GM12878 (cell line): ENCODE data around the gene CDPF1. TPM values are rescaled to one million over a fixed set of nuclear protein-coding genes. Genes with fewer than 3 reads are reported as not detected.

Experiments
- ATAC-seq: fragments of 200-7000 bp; cut with Tn5 transposase; 3 replicates; pipeline ENCODE4 v1.9.1; 2020; ENCODE audit warnings: mild to moderate bottlenecking, moderate library complexity
- BruUV-seq: library from RNA; stranded (reverse); fragments of 400-500 nt; replicated peaks from 2 replicates; lab custom pipeline; 2021; lab: Mats Ljungman, UMichigan
- CTCF ChIA-PET: fragments of 300-600 bp; sonication (Branson Sonifier 250); formaldehyde crosslinking; extraction: SDS; loops from one replicate; lab custom pipeline; 2021; ENCODE audit warnings: inconsistent platforms; lab: Yijun Ruan, JAX
- POLR2A ChIA-PET: fragments of 350-600 bp; formaldehyde crosslinking; extraction: SDS; loops from one replicate; lab custom pipeline; 2021; ENCODE audit warnings: inconsistent platforms; lab: Charles Lee
- RAD21 ChIA-PET: fragments of 300-600 bp; sonication (Branson Sonifier 250); formaldehyde crosslinking; loops from one replicate; lab custom pipeline; 2023; ENCODE audit warnings: antibody characterized with exemption; ENCODE audit not compliant: unreplicated experiment; lab: Charles Lee
- SMC1A ChIA-PET: fragments of 300-600 bp; sonication (Branson Sonifier 250); formaldehyde crosslinking; loops from one replicate; lab custom pipeline; 2023; ENCODE audit not compliant: unreplicated experiment, uncharacterized antibody; lab: Charles Lee
- DNase-seq: peaks from one replicate; pipeline ENCODE4 v3.0.0-alpha.2; 2011; ENCODE audit warnings: low read depth, low spot score
- FAIRE-seq: peaks from 3 replicates; lab custom pipeline; 2011; peaks lifted over from hg19 to GRCh38; lab: Jason Lieb, UNC
- H2AFZ ChIP-seq: 2 replicates; pipeline ENCODE4 v1.6.0; 2011; ENCODE audit warnings: low read depth, low read length, control low read depth; ENCODE audit not compliant: control insufficient read depth
- H3K27ac ChIP-seq: 2 replicates; pipeline ENCODE4 v1.5.1; 2011; ENCODE audit warnings: control low read depth; ENCODE audit not compliant: control insufficient read depth, insufficient read depth
- H3K27me3 ChIP-seq, 2 experiments: replicated peaks in 1 of 2; 2 replicates each; pipeline versions ENCODE4 v1.6.0 to v1.6.1; 2011; ENCODE audit warnings: low read length in 1 of 2; ENCODE audit not compliant: control insufficient read depth in 2 of 2, insufficient read depth in 2 of 2
- H3K36me3 ChIP-seq, 2 experiments: 2 replicates each; pipeline ENCODE4 v1.5.1; 2011; ENCODE audit warnings: low read length in 1 of 2; ENCODE audit not compliant: control insufficient read depth in 2 of 2, insufficient read depth in 2 of 2
- H3K4me1 ChIP-seq: 2 replicates; pipeline ENCODE4 v1.6.1; 2011; ENCODE audit warnings: mild to moderate bottlenecking, low read length, moderate library complexity, mixed read lengths; ENCODE audit not compliant: control insufficient read depth, insufficient read depth
- H3K4me2 ChIP-seq: 2 replicates; pipeline ENCODE4 v1.6.0; 2011; ENCODE audit warnings: control low read depth; ENCODE audit not compliant: control insufficient read depth, insufficient read depth
- H3K4me3 ChIP-seq: fragments of 200-600 bp; sonication (generic); 2 replicates; pipeline ENCODE4 v1.5.1; 2016
- H3K79me2 ChIP-seq: 2 replicates; pipeline ENCODE4 v1.6.0; 2011; ENCODE audit warnings: low read length; ENCODE audit not compliant: control insufficient read depth, insufficient read depth
- H3K9ac ChIP-seq: 2 replicates; pipeline ENCODE4 v1.8.0; 2011; ENCODE audit warnings: low read length, control low read depth, mixed read lengths; ENCODE audit not compliant: control insufficient read depth, insufficient read depth
- H3K9me3 ChIP-seq: replicated peaks from 3 replicates; pipeline ENCODE4 v1.5.1; 2011; ENCODE audit warnings: mild to moderate bottlenecking, low read length; ENCODE audit not compliant: control insufficient read depth, insufficient read depth
- H4K20me1 ChIP-seq: 2 replicates; pipeline ENCODE4 v1.6.0; 2011; ENCODE audit not compliant: control insufficient read depth, insufficient read depth
- BHLHE40 ChIP-seq, 2 experiments: fragments of 450-650 bp in 1 of 2; IDR thresholded peaks; 2 replicates each; pipeline ENCODE4 v1.6.1; 2011 to 2017; ENCODE audit warnings: low read depth in 2 of 2, borderline replicate concordance in 1 of 2, improper control_type of control experiment in 1 of 2, low read length in 1 of 2, mild to moderate bottlenecking in 1 of 2
- CEBPB ChIP-seq, 2 experiments: fragments of 150-350 bp in 1 of 2; IDR thresholded peaks; 2 replicates each; pipeline ENCODE4 v1.6.1; 2012 to 2014; ENCODE audit warnings: low read depth in 2 of 2, low read length in 2 of 2, borderline replicate concordance in 1 of 2, inconsistent platforms in 1 of 2
- MTA3 ChIP-seq: IDR thresholded peaks from 2 replicates; pipeline ENCODE4 v1.6.1; 2012; ENCODE audit warnings: low read length, inconsistent platforms, borderline replicate concordance
- SPI1 ChIP-seq: IDR thresholded peaks from 2 replicates; pipeline ENCODE4 v1.6.1; 2011; ENCODE audit warnings: low read depth, mild to moderate bottlenecking, low read length, moderate library complexity, borderline replicate concordance; ENCODE audit not compliant: insufficient read depth
- ZNF384 ChIP-seq: IDR thresholded peaks from 2 replicates; pipeline ENCODE4 v1.6.1; 2012; ENCODE audit warnings: low read depth, mild to moderate bottlenecking, low read length, improper control_type of control experiment, borderline replicate concordance
- ZZZ3 ChIP-seq: IDR thresholded peaks from 2 replicates; pipeline ENCODE4 v1.6.1; 2011; ENCODE audit warnings: low read depth; ENCODE audit not compliant: control insufficient read depth, insufficient read length
- WGBS: methylation state at CpG from one replicate; pipeline ENCODE4 v1.1.6; 2016; ENCODE audit warnings: low lambda C conversion rate; ENCODE audit not compliant: insufficient replicate concordance, insufficient coverage; ENCODE audit errors: missing lambda C conversion rate; 5-methylcytosine and 5-hydroxymethylcytosine counted together
- in situ Hi-C: fragments of 300-500 bp; cut with MboI; formaldehyde crosslinking; loops from 9 replicates; pipeline ENCODE4 v1.14.3; 2018; ENCODE audit warnings: mixed read lengths
- intact Hi-C: fragments of 100-400 bp; cut with micrococcal nuclease; formaldehyde crosslinking; loops from one replicate; pipeline ENCODE4 v1.14.2; 2022; ENCODE audit not compliant: unreplicated experiment
- polyA plus RNA-seq, 11 experiments: library from polyadenylated mRNA; depleted of rRNA in 4 of 11; unstranded in 6 of 11; stranded (reverse) in 5 of 11; fragments of >200 nt; fragmentation: Nextera tagmentation in 4 of 11; fragmentation: Illumina TruSeq in 1 of 11; extraction: Ambion mirVana in 4 of 11; extraction: Trizol in 1 of 11; gene quantifications; 1 replicate in 1 of 11; 2 replicates in 10 of 11; pipeline versions ENCODE4 v1.2.1 to v1.2.3, GENCODE V29; 2011 to 2016; ENCODE audit warnings: inconsistent platforms in 2 of 11, missing spikeins in 2 of 11, low read depth in 1 of 11
- total RNA-seq, 4 experiments: library from RNA; depleted of rRNA in 3 of 4; stranded (reverse); fragments of >200 nt in 3 of 4; fragmentation: Illumina TruSeq in 1 of 4; extraction: Trizol in 1 of 4; gene quantifications; 2 replicates each; pipeline versions ENCODE4 v1.2.1 to v1.2.3, GENCODE V29; 2013 to 2021

The CDPF1 gene
- total and polyA plus RNA-seq, 10 of the 15 experiments (the other 5 are each of a cell fraction or from before 2014, with no cell fraction given) = 1.0 to 22.4 (median 7.9) TPM

GRCh38 chr22:46237453-46238124 lies 12.5 kb downstream of the CDPF1 start:
- ATAC-seq = no peak
- Histone ChIP-seq H4K20me1 (no peaks in the 10 kb centered on the region), H3K9ac (no peak overlapping the region), H3K27ac (no peak overlapping the region), H3K79me2 (no peaks in the 10 kb centered on the region), H3K9me3 (no peaks in the 10 kb centered on the region), H2AFZ (no peak overlapping the region), H3K4me2 (no peak overlapping the region), H3K27me3 (no peaks in the 10 kb centered on the region), H3K4me1 (peaks cover 6% of the 10 kb centered on the region), H3K36me3 (no peaks in the 10 kb centered on the region), H3K4me3 (no peak overlapping the region)
- ChIA-PET POLR2A (interaction anchor here (0.7 kb wide), 1 partner anchor 8 kb away, joined by 4 read pairs; no protein-coding TSS in a partner anchor), SMC1A (no interaction called here), CTCF (no interaction called here), RAD21 (no interaction called here)
- in situ Hi-C loops = no loop called here
- intact Hi-C loops = no loop called here
- FAIRE-seq = no peak
- TF ChIP-seq ZZZ3 (no peak), SPI1 (no peak)
- no peak for DNase-seq
- WGBS = 91% methylated on average over 12 of the region's 12 CpGs
- no TSS peak for BruUV-seq

DNA sequence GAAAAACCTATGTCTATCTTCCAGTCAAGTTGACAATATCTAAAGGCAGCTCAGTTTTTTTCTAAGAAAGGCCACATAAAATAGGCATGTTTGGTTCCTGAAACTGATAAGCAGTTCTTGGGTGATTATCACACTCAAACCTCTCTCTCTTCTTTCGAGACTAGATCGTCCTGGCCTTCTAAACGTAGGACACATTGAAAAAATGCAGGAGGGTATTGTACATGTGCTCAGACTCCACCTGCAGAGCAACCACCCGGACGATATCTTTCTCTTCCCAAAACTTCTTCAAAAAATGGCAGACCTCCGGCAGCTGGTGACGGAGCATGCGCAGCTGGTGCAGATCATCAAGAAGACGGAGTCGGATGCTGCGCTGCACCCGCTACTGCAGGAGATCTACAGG lies 15.1 kb downstream of the CDPF1 start:
- no peak overlapping the region for H3K4me3 ChIP-seq
- H3K27ac ChIP-seq = no peak overlapping the region
- ChIA-PET SMC1A (interaction anchor here (1.3 kb wide), 1 partner anchor 61 kb away, joined by 3 read pairs; the partner anchor contains the start of gene GTSE1), CTCF (no interaction called here), POLR2A (no interaction called here), RAD21 (no interaction called here)
- H3K9ac ChIP-seq = no peak overlapping the region
- no peaks in the 10 kb centered on the region for H4K20me1 ChIP-seq
- in situ Hi-C loops = no loop called here
- BruUV-seq = no TSS peak
- 94% methylated on average over 12 of the region's 12 CpGs for WGBS
- no peak overlapping the region for H2AFZ ChIP-seq
- TF ChIP-seq CEBPB (IDR thresholded peaks at IDR 0.05; ENCODE audit: borderline replicate concordance in 1 of 2, low read depth in 2 of 2, low read length in 2 of 2) = no peak
- TF ChIP-seq BHLHE40 (IDR thresholded peaks at IDR 0.05; ENCODE audit: borderline replicate concordance in 1 of 2, low read depth in 2 of 2, low read length in 1 of 2) = no peak
- TF ChIP-seq ZNF384 = no peak
- no peak for TF ChIP-seq MTA3
- DNase-seq (no peak), ATAC-seq (no peak), FAIRE-seq (no peak)
- H3K9me3 ChIP-seq = no peaks in the 10 kb centered on the region
- H3K27me3 ChIP-seq = no peaks in the 10 kb centered on the region
- H3K36me3 ChIP-seq = no peaks in the 10 kb centered on the region
- no peaks in the 10 kb centered on the region for H3K79me2 ChIP-seq
- H3K4me1 ChIP-seq = peaks cover 4% of the 10 kb centered on the region
- H3K4me2 ChIP-seq = no peak overlapping the region
- intact Hi-C loops = no loop called here
